B cell (primary cell): ENCODE measurements around the gene TPST2. TPM values are rescaled to one million over a fixed set of nuclear protein-coding genes. Genes with fewer than 3 reads are reported as not detected.

ENCODE experiments used
- ATAC-seq: fragments of 200-7000 bp; cut with Tn5 transposase; one replicate; pipeline ENCODE4 v1.10.0; 2021; ENCODE audit warnings: low read depth, mild to moderate bottlenecking, moderate number of reproducible peaks, moderate library complexity
- CTCF ChIA-PET: fragments of 350-600 bp; sonication (Branson Sonifier 250); formaldehyde crosslinking; loops from one replicate; lab custom pipeline; 2021; ENCODE audit warnings: antibody characterized with exemption, inconsistent platforms; lab: Charles Lee
- POLR2A ChIA-PET: fragments of 350-600 bp; sonication (Branson Sonifier 250); formaldehyde crosslinking; loops from one replicate; lab custom pipeline; 2021; ENCODE audit warnings: antibody characterized with exemption; lab: Charles Lee
- DNase-seq: peaks from one replicate; pipeline ENCODE4 v3.0.0; 2013
- H2AFZ ChIP-seq: 2 replicates; pipeline ENCODE4 v1.6.1; 2012; ENCODE audit warnings: mild to moderate bottlenecking, low read depth, low read length; ENCODE audit not compliant: insufficient read depth, poor library complexity, severe bottlenecking
- H3K27ac ChIP-seq, 2 donors: 1 replicate in 1 of 2; 2 replicates in 1 of 2; pipeline ENCODE4 v1.5.1; 2012 to 2013; ENCODE audit warnings: low read length in 2 of 2, mild to moderate bottlenecking in 2 of 2, moderate library complexity in 1 of 2
- H3K27me3 ChIP-seq, 4 experiments: fragments of 200-600 bp in 1 of 4; sonication (generic) in 1 of 4; replicated peaks in 1 of 4; 1 replicate in 2 of 4; 2 replicates in 2 of 4; pipeline versions ENCODE4 v1.6.1 to v1.7.0; 2013 to 2016; ENCODE audit warnings: low read length in 3 of 4, mild to moderate bottlenecking in 2 of 4, mixed read lengths in 1 of 4, moderate library complexity in 1 of 4; ENCODE audit not compliant: insufficient read depth in 4 of 4, control insufficient read depth in 3 of 4; ENCODE audit errors: control extremely low read depth in 1 of 4
- H3K36me3 ChIP-seq, 2 experiments: replicated peaks in 1 of 2; 1 replicate in 1 of 2; 2 replicates in 1 of 2; pipeline versions ENCODE4 v1.6.1 to v1.7.1; 2013; ENCODE audit warnings: low read length in 1 of 2; ENCODE audit not compliant: insufficient read depth in 2 of 2, control insufficient read depth in 1 of 2; ENCODE audit errors: control extremely low read depth in 1 of 2, extremely low read depth in 1 of 2
- H3K4me1 ChIP-seq, 2 donors: fragments of 200-600 bp in 1 of 2; sonication (generic) in 1 of 2; 1 replicate in 1 of 2; 2 replicates in 1 of 2; pipeline versions ENCODE4 v1.5.1 to v1.6.1; 2013 to 2017; ENCODE audit warnings: low read length in 2 of 2; ENCODE audit not compliant: control insufficient read depth in 2 of 2, insufficient read depth in 2 of 2
- H3K4me2 ChIP-seq: replicated peaks from 2 replicates; pipeline ENCODE3; 2012; ENCODE audit warnings: mild to moderate bottlenecking, low read depth, low read length; ENCODE audit not compliant: poor library complexity, severe bottlenecking
- H3K4me3 ChIP-seq, 5 experiments: fragments of 200-600 bp in 1 of 5; sonication (generic) in 1 of 5; 1 replicate in 3 of 5; 2 replicates in 2 of 5; pipeline versions ENCODE4 v1.5.1 to v1.7.0; 2011 to 2016; ENCODE audit warnings: low read length in 4 of 5, mild to moderate bottlenecking in 4 of 5, low read depth in 2 of 5, control low read depth in 1 of 5, moderate library complexity in 1 of 5; ENCODE audit not compliant: insufficient read depth in 1 of 5; ENCODE audit errors: control extremely low read depth in 1 of 5, extremely low read depth in 1 of 5
- H3K79me2 ChIP-seq: fragments of 200-600 bp; sonication (generic); one replicate; pipeline ENCODE4 v1.6.0; 2016; ENCODE audit warnings: low read length; ENCODE audit not compliant: control insufficient read depth, insufficient read depth
- H3K9ac ChIP-seq: fragments of 200-600 bp; sonication (generic); 2 replicates; pipeline ENCODE4 v1.6.1; 2017; ENCODE audit warnings: mild to moderate bottlenecking, low read length, moderate library complexity
- H3K9me3 ChIP-seq, 3 donors: one replicate each; pipeline versions ENCODE4 v1.6.1 to v1.7.1; 2013; ENCODE audit warnings: low read length in 2 of 3; ENCODE audit not compliant: control insufficient read depth in 2 of 3, insufficient read depth in 1 of 3; ENCODE audit errors: control extremely low read depth in 1 of 3
- H4K20me1 ChIP-seq: 2 replicates; pipeline ENCODE4 v1.6.0; 2012; ENCODE audit warnings: mild to moderate bottlenecking, low read length; ENCODE audit not compliant: insufficient read depth, control insufficient read depth, poor library complexity, severe bottlenecking
- H3K27ac Mint-ChIP-seq: one replicate; pipeline ENCODE4 v1.8.0; 2021; ENCODE audit warnings: mixed read lengths
- H3K27me3 Mint-ChIP-seq: one replicate; pipeline ENCODE4 v1.8.0; 2021; ENCODE audit warnings: mixed read lengths
- H3K4me1 Mint-ChIP-seq: one replicate; pipeline ENCODE4 v1.8.0; 2021; ENCODE audit warnings: mixed read lengths
- H3K4me3 Mint-ChIP-seq: one replicate; pipeline ENCODE4 v1.8.0; 2021; ENCODE audit warnings: mixed read lengths
- H3K9me3 Mint-ChIP-seq: one replicate; pipeline ENCODE4 v1.8.0; 2022; ENCODE audit warnings: mixed read lengths; ENCODE audit not compliant: insufficient read depth
- CTCF ChIP-seq: fragments of 200-600 bp; IDR thresholded peaks from one replicate; pipeline ENCODE4 v1.8.0; 2022; ENCODE audit warnings: antibody characterized with exemption, mild to moderate bottlenecking
- EZH2 ChIP-seq: IDR thresholded peaks from 2 replicates; pipeline ENCODE4 v1.6.1; 2012; ENCODE audit warnings: borderline replicate concordance, low read depth, mild to moderate bottlenecking, moderate library complexity, low read length; ENCODE audit not compliant: insufficient read depth, poor library complexity, severe bottlenecking
- WGBS: methylation state at CpG from one replicate; pipeline ENCODE4 v1.1.5; 2013; ENCODE audit warnings: missing lambda C conversion rate; ENCODE audit not compliant: insufficient coverage; 5-methylcytosine and 5-hydroxymethylcytosine counted together
- intact Hi-C: fragments of 100-400 bp; cut with micrococcal nuclease; formaldehyde crosslinking; loops from one replicate; pipeline ENCODE4 v1.10.0; 2022
- polyA plus RNA-seq: library from polyadenylated mRNA; depleted of rRNA; stranded (reverse); fragments of >200 nt; gene quantifications from 2 replicates; pipeline ENCODE4 v1.2.3, GENCODE V29; 2012
- total RNA-seq, 2 donors: library from RNA; stranded (reverse); fragments of 120-200 nt in 1 of 2; gene quantifications; 1 replicate in 1 of 2; 2 replicates in 1 of 2; pipeline versions ENCODE4 v1.2.3 to v1.2.4, GENCODE V29; 2013 to 2022

Gene TPST2
- total and polyA plus RNA-seq, 2 donors (not counting 1 experiment from before 2014, with no cell fraction given), result 16.6 to 43.1 TPM

GRCh38 chr22:26585104-26585790 lies 4.7 kb downstream of the TPST2 start:
- Histone ChIP-seq H3K79me2 (peaks cover 84% of the 10 kb centered on the region), H3K27ac (no peak overlapping the region), H4K20me1 (no peaks in the 10 kb centered on the region), H3K36me3 (peaks cover 0 to 3% of the 10 kb centered on the region in 2 experiments), H3K27me3 (no peaks in the 10 kb centered on the region), H3K4me2 (no peak overlapping the region), H3K4me3 (no peak overlapping the region), H3K4me1 (peaks cover 26 to 31% of the 10 kb centered on the region in 2 donors), H2AFZ (no peak overlapping the region), H3K9ac (no peak overlapping the region), H3K9me3 (peaks cover 0 to 1% (median 0%) of the 10 kb centered on the region in 3 donors)
- peaks cover 42% of the 10 kb centered on the region for H3K4me1 Mint-ChIP-seq
- no peak for ATAC-seq
- intact Hi-C loops, result no loop called here
- 61% methylated on average over 11 of the region's 11 CpGs for WGBS
- ChIA-PET POLR2A (no interaction called here), CTCF (no interaction called here)
- no peak for DNase-seq
- H3K27me3 Mint-ChIP-seq, result no peaks in the 10 kb centered on the region
- H3K27ac Mint-ChIP-seq, result peak overlapping the region; percentile 41
- no peak for TF ChIP-seq CTCF
- TF ChIP-seq EZH2, result no peak
- no peaks in the 10 kb centered on the region for H3K9me3 Mint-ChIP-seq
- H3K4me3 Mint-ChIP-seq, result no peak overlapping the region

GRCh38 chr22:26584010-26584409 lies 5.9 kb downstream of the TPST2 start:
- H3K9me3 Mint-ChIP-seq, result no peaks in the 10 kb centered on the region
- Histone ChIP-seq H3K36me3 (peaks cover 0 to 3% of the 10 kb centered on the region in 2 experiments), H3K27me3 (no peaks in the 10 kb centered on the region), H4K20me1 (no peaks in the 10 kb centered on the region), H2AFZ (no peak overlapping the region), H3K27ac (no peak overlapping the region), H3K4me2 (no peak overlapping the region), H3K79me2 (peaks cover 78% of the 10 kb centered on the region), H3K4me1 (peaks cover 35 to 39% of the 10 kb centered on the region in 2 donors), H3K4me3 (no peak overlapping the region), H3K9me3 (peaks cover 0 to 1% (median 0%) of the 10 kb centered on the region in 3 donors), H3K9ac (no peak overlapping the region)
- no peak for DNase-seq
- POLR2A ChIA-PET, result no interaction called here
- no peaks in the 10 kb centered on the region for H3K27me3 Mint-ChIP-seq
- TF ChIP-seq CTCF (no peak), EZH2 (no peak)
- ATAC-seq, result no peak
- CTCF ChIA-PET, result no interaction called here
- H3K4me3 Mint-ChIP-seq, result no peak overlapping the region
- H3K4me1 Mint-ChIP-seq, result peaks cover 48% of the 10 kb centered on the region
- H3K27ac Mint-ChIP-seq, result no peak overlapping the region
- intact Hi-C loops, result no loop called here
- WGBS, result 100% methylated on average over 1 of the region's 4 CpGs
